Activated effector memory CD4-positive, alpha-beta T cell treated with Interleukin-2 at 50 U/mL for 16 hours (primary cell): Measurements from ENCODE around the gene NPPA.
A peak's percentile ranks its signal among the peaks of the same experiment; 100 is the strongest.
"Not testable (repeated sequence)": the region's sequence is repeated elsewhere in the genome, so short reads cannot be mapped to it uniquely, and the experiment has no call there.

Experiments used
- DNase-seq: peaks from one replicate; pipeline ENCODE4 v3.0.0-alpha.2; 2020

Gene NPPA

DNA sequence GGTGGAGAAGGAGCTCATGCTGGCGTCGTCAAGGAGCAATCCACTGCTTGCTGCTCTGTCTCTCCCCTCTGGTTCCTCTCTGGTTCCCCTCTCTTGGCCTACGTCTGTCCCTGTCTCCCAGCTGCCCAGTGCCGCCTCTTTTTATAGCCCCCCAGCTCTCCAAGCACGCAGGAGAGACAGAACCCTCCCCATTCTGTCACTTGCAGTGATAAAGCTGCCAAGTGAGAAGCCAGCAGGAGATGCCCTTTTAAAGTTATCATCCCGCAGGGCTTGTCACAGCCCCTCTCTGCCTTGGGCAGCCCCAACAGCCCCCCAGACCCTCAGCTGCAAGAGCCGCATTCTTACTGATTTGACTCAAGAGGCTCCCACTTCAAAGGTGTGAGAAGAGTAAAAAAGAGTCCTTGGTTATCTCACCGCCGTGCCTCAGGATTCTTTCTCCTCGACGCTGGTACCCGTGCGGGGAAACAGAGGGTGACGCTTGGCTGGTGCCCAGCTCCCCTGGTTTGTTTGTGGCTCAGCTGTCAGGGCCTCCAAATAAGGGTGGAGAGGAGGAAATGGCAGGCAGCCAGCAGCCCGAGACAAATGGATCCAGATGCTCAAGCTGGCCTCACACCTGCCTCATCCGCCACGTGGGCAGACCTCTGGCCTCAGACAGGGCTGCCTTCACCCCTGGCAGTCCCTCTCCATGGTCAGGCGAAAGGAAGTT, at the start of gene NPPA:
Gene NPPA (minus strand): TSS at position 117 of the 706 bp plus-strand sequence. CDS start 99 bp downstream, at position 18.
- DNase-seq, result no peak

DNA sequence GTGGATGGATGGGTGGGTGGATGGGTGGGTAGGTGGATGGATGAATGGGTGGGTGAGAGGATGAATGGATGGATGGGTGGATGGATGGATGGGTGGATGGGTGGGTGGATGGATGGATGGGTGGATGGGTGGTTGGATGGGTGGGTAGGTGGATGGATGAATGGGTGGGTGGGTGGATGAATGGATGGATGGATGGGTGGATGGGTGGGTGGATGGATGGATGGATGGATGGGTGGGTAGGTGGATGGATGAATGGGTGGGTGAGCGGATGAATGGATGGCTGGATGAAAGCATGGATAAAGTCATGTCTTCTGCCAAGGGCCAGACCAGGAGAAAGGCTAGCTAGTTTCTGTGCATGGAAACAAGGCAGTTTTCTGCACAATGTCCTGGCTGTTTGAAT, 46.9 kb upstream of the NPPA start:
- DNase-seq, result not testable (repeated sequence)

DNA sequence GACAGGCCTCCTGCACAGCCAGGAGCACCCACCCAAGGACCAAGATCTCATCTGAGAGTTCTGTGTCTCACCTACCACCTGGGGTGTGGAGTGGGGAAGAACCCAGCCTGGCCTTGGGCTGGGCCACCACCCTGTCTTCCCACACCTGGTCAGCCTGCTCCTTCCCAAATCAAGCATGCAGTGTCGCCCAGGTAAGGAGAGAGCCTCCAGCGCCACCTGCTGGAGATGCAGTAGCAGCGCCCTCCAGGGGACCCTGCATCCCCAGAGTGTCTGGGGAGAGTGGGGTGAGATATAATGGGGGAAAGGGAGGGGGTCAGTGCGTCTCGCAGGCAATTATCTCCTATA, 46.3 kb upstream of the NPPA start:
- DNase-seq, result peak; percentile 51

DNA sequence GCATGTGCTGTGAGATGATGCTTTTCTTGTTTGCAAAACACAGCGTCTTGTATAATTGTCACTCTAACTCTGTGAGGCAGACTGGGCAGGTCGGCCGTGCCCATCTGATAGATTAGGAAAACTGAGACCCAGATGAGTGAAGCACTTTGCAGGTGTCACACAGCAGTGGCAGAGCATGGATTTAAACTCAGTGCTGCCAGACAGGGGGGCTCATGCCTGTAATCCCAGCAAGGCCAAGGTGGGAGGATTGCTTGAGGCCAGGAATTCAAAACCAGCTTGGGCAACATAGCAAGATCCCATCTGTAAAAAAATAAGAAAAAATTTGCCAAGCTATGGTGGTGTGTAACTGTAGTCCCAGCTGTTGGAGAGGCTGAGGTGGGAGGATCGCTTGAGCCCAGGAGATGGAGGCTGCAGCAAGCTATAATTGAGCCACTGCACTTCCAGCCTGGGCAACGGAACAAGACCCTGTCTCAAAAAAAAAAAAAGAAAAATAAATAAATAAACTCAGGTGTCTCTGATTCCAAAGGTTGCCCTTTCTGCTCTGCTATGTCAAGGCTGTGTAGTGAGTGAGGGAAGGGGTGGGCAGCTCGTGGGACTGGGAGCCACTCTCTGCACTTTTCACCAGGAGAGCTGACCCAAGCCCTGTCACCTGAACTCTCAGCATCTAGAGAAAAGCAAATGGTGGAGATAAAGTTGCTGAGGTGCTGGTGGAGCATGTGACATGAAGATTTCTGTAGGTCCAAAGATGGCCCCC, 44.0 kb upstream of the NPPA start:
- no peak for DNase-seq

DNA sequence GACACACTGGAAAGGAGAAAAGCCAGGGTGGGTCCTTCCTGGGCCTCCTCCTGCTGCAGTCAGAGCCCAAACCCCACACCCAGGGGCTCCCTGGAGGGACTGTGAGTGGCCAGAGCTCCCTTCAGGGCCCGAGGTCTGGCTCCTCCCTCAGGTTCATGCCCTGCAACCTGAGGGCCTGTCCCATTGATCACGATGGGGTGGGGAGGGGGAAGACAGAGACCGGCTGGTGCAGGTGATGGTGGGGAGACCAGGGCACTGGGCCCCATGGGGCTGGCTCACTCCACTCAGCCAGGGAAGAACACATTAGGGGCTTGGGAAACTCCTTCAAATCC, 41.3 kb upstream of the NPPA start:
- no peak for DNase-seq

DNA sequence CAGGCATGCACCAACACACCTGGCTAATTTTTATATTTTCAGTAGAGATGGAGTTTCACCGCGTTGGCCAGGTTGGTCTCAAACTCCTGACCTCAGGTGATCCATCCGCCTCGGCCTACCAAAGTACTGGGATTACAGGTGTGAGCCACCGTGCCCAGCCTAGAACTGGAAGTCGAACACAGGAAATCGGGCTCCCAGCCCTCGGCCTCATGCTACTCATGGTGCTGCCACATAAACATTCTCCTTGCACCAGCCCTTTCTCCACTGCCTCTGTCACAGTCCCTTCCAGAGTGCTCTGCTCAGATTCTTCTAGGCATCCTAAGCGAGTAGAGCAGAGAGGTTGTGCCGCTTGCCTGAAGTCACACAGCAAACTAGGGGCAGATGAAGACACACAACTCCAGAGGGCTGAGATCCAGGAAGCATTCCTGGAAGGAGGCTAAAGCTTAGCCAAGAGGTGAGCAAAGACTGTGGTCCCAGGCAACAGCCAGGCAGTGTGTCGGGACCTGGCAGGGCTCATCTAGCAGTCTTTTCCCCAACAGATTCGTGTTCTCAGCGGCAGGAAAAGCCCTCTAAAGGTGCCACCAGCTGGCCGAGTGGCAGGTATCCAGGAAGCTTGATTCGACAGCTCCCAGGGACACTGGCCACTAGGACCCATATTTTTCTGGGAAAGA, 40.8 kb upstream of the NPPA start:
- DNase-seq, result no peak

DNA sequence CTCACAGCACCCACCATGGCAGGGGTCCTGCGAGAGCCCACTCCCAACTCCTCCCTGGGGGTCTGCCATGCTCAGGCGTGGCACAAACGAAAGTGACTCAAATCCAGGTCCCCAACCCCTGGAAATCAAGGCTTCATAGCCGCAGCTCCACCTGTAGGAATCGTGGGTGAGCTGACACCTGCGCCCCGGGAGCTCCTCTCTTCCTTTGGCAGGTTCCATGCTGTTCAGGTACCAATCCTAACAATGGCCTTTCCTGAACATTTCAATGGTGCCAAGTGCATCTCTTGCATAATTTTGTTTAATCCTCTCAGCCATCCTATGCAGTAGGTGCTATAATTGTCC, 40.1 kb upstream of the NPPA start:
- DNase-seq, result no peak

DNA sequence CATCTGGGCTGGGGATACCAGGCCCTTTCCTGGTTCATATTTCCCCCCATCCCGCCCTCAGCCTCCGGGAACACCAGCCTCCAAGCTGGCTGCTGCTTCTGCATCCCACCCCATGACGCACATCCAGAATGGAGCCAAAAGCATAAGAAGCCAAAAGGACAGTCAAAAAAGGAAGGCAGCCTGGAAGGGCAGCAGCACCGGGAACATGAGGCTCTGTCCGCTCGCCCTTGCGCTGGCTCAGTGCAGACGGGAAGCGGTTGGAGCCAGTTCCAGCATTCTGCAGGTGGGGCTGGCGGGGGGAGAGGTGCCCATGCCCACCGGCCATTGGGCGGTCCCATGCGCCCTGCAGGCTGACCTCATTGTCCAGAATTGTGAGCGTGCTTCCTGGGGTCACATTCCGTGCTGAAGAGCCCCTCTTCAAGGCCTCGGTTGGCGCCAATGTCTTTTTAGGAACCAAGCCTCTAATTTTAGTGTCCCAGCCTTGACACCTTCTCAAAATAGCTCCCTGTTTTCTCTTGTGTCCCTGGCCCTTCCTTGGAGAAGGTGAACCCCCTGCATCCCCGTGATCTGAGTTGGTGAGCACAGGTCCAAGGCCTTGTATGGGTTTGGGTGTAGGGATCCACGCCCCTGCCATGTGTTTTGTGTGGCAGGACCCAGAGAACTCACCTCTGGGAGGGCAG, 39.5 kb upstream of the NPPA start:
- no peak for DNase-seq

DNA sequence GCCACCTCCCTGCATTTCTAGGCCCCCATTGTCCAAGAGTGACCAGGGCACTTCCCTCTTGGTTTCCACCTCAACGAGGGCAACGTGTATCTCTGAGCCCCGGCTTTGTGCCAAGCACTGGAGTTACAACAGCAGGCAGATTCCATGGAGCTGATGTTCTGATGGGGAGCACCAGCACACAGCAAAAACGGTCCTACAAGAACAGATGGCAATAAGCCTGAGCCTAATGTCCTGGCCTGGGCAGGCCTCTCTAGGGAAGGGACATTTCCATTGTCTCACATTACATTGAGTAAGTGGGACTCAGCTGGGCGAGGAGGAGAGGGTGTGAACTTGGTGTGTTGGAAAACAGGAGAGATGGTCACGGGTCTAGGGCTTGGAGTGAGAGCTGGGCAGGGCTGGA, 38.3 kb upstream of the NPPA start:
- DNase-seq, result no peak

DNA sequence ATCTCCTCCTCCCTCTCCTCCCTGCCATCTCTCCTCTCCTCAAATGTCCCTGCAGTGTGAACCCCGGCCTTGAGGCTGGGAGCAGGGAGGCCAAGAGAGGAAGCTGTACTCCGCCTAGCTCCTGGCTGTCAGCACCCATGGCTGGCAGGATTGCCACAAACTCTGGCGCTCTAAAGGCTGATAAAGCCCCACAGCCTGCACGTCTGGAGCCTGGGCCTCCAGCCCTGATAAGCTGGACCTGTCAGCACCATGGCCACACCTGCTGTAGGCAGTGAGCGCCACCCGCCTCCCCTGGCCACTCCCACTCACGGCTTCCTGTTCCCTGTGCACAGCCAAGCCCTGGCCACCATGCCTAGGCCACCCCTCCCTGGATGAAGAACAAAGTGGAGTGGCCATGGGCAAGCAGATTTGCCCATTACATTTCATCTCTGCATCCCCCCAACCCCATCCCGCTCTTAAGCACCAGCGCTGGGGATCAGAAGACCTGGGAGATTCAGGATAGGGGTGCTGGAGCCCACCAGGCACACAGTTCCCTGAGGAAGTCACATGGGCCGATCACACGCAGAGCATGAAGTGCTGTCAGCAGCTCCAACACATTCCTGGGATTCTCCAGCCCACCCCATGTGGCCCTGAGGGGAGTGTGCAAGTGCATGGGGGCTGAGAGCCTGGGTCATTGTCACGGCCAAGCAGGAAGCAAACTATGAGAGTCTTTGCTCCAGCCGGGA, 35.4 kb upstream of the NPPA start:
- no peak for DNase-seq

DNA sequence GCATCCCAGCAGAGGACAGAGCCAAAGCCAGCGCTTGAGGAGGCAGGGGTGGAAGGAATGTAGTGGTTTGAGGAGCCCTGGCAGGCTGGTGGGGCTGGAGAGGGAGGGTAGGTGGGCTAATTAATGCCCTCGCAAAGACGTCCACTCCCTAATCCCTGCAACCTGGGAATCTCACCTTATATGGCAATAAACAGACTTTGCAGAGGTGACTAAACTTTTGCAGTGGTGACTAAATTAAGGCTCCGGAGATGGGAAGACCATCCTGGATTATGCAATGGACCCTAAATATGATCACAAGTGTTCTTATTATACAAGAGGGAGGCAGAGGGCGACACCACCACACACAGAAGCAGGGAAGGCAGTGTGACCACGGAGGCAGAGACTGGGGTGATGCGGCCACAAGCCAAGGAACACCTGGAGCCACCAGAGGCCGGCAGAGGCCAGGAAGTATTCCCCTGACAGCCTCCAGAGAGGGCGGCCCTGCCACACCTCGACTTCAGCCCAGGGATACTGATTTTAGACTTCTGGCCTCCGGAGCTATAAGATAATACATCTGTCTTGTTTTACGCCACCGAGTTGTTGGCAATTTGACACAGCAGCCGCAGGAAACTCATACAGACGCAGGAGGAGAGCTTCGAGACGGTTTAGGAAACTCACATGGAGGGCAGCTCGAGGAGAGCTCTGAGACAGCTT, 34.3 kb upstream of the NPPA start:
- DNase-seq, result no peak

DNA sequence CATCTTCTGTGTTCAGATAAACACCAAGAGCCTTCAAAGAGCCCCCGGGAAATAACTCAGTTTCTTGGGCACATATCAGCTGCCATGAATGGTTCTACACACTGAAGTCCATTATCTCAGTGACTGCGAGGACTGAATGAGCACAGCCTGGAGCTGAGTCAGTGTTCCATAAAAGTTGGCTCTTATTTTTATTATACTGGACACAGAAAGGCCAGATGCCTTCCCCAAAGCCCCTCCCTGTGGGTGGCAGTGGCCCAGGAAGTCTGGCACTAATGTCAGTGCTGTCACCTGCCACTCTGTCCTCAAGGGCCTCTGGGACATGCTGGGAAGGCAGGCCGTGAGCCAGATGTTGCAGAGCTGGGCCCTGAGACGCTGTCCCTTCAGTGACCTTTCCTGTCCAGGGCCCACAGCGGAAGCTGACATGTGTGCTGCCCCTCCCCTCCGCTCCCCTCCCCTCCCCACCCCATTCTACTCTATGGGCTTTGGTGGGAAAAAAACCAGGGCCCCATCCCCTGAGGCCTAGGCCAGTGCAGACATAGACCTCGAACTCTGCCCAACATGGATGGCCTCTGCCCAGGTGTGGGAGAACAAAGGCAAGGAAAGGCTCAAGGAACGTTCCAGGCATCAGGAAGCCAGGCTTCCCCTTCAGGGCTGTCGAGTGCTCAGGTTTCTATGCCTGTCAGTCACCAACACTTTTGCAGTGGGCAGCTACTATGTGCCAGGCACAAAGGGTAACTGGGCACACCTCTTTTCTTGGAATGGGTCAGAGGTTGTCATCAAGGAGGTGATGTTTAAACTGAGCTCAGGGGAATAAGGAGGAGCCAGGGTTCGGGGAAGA, 33.5 kb upstream of the NPPA start:
- DNase-seq, result no peak

DNA sequence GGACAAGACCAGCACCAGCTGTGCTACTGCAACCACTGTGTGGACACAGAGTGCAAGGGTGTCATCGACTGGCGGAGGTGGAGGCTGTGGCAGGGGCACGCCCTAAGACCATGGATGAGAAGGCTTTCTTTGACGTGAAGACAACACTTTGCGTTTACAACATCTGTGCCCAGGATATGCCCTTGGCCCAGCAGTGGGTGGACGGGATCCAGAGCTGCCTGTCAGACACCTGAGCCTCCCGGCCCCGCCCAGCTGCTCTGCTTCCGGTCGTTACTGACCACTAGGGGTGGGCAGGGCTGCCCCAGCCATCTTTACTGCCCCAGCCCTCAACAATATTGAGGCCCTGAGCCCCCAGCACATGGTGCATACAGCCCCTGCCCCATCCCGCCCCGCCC, 32.6 kb upstream of the NPPA start:
- DNase-seq, result no peak

DNA sequence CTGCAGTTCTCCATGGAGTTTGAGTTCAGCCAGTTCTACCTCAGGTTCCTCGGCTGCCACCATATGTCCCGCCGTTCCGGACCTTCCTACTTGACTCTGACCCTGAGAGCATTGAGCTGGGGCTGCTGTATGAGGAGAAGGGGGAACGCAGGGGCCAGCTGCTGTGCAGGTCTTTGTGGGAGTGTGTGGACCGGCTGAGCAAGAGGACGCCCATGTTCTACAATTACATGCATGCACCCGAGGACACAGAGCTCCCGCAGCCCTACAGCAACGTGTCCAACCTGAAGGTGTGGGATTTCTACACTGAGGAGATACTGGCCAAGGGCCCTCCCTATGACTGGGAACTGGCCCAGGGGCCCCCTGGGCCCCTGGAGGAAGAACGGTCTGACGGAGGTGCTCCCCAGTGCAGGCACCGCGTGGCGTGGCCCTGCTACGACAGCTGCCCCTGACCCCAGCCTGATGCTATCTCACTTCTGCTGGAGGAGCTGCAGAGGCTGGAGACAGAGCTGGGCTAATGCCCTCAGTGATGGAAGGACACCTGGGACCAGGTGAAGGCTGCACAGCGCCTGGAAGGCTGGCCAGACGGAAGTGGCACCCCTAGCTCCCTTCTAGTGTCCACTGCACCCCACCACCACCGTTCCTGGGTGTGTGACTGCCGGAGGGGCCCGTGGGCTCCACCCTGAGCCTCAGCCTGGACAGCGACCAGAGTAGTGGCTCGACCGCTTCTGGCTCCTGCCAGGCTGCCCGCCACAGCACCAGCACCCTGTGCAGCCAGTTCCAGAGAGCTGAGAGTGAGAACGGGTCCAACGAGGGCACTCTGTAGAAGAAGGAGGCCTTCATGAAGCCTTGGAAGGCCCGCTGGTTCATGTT, 32.0 kb upstream of the NPPA start:
- no peak for DNase-seq

DNA sequence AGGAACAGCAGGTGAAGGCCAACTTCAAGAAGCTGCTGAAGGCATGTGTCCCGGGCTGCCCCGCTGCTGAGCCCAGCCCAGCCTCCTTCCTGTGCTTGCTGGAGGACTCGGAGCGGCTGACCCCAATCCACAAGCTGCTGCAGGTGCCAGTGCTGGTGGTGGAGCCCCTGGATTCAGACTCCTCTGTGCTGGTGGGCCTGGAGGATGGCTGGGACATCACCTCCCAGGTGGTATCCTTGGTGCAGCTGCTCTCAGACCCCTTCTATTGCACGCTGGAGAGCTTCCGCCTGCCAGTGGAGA, 31.3 kb upstream of the NPPA start:
- DNase-seq, result no peak

DNA sequence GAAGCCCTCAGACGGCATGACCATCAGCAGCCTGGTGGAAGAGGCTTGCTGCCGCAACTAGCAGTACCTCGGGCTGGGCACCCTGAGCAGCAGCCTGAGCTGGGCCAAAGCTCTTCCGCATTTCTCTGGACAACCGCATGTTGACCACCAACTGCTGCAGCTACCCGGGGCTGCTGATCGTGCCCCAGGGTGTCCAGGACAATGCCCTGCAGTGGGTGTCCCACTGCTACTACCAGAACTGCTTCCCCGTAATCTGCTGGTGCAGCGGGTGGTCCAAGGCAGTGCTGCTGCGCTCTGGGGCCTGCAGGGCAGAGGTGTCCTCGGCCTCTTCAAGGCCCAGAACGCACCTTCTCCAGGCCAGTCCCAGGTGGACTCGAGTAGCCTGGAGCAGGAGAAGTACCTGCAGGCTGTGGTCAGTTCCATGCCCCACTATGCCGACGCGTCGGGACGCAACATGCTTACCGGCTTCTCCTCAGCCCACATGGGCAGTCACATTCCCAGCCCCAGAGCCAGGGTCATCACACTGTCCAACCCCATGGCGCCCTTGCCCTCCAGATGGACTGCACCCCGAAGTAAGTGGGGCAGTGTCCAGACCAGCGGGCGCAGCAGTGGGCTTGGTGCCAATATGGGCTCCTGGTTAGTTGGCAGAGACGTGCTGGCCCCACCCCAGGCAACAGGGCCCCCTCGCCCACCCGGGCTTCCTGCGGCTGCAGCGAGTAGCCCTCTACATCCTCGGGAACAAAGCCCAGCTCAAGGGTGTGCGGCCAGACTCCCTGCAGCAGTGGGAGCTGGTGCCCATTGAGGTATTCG, 30.7 kb upstream of the NPPA start:
- DNase-seq, result no peak

DNA sequence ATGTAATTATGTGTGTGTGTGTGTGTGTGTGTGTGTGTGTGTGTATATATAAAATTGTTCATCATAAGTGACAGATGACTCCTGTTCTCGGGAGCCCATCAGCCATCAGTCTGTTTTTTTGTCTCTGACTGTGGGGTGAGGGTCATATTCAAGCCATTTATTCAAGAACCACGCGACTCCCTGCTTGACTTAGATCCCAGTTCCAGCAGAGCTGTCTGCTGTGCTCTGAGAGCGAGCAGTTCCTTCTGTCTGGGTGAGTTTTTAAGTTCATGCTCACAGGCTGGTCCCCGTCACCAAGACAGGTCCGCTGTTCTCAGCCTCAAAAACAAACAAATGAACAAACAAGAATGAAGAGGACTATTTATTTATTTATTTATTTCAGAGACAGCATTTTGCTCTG, 29.5 kb upstream of the NPPA start:
- DNase-seq, result no peak

DNA sequence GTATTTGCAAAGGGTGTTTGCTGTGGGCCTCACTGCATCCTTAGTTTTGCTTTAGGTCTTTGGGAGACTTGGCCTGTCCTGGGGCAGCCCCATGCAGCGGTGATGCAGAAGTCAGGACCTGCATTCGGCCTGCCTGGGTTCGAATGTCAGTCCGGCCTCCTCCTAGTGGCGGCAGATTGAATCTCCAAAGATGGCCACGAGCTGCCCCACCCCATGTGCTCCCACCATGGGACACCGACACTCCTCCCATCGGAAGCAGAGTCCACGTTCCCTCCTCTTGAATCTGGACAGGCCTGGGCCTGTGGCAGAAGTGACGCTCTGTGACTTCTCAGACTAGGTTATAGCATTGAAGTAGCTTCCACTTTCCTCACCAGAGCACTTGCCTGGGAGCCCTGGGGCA, 27.5 kb upstream of the NPPA start:
- DNase-seq, result no peak

DNA sequence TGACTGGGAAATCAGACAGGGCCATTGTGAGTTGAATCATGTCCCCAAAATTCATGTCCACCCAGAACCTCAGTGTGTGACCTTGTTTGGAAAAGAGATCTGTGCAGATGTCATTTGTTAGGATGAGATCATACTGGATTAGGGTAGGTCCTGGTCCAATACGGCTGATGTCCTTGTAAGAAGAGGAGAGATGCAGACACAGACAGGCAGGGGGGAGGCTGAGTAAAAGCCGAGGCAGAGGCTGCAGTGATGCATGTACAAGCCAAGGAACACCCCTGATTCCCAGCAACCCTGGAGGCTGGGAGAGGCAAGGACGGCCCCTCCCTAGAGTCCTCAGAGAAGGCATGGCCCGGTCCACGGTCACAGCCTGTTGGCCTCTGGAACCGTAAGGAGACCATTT, 27.0 kb upstream of the NPPA start:
- no peak for DNase-seq

DNA sequence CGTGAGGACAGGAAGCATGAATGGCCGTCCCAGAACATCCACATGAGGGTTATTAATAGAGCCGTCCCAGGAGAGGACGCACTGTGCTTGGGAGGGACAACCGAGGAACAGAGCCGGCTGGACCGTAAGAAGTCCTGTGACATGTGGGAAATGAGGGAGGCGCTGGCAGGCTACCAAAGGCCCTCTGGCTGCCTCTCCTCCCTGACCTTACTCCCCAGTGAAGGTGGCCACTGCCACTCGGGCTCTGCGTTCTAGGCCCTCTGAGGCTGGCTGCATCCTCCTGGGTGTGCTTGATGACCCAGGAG, 26.6 kb upstream of the NPPA start:
- no peak for DNase-seq
